GM21526 (cell line): ENCODE results near the gene STARD10.

Experiments used
- ATAC-seq: cut with Tn5 transposase; IDR thresholded peaks from one replicate; pipeline ENCODE4 v1.9.1; 2021; ENCODE audit warnings: moderate library complexity; ENCODE audit not compliant: unreplicated experiment, low FRiP score

Gene STARD10

GRCh38 chr11:72782081-72782920 lies 11.5 kb downstream of the STARD10 start:
- ATAC-seq = no peak

GRCh38 chr11:72781313-72782080 lies 12.3 kb downstream of the STARD10 start:
- ATAC-seq = no peak

GRCh38 chr11:72781063-72781312 lies 12.9 kb downstream of the STARD10 start:
- ATAC-seq = no peak

DNA sequence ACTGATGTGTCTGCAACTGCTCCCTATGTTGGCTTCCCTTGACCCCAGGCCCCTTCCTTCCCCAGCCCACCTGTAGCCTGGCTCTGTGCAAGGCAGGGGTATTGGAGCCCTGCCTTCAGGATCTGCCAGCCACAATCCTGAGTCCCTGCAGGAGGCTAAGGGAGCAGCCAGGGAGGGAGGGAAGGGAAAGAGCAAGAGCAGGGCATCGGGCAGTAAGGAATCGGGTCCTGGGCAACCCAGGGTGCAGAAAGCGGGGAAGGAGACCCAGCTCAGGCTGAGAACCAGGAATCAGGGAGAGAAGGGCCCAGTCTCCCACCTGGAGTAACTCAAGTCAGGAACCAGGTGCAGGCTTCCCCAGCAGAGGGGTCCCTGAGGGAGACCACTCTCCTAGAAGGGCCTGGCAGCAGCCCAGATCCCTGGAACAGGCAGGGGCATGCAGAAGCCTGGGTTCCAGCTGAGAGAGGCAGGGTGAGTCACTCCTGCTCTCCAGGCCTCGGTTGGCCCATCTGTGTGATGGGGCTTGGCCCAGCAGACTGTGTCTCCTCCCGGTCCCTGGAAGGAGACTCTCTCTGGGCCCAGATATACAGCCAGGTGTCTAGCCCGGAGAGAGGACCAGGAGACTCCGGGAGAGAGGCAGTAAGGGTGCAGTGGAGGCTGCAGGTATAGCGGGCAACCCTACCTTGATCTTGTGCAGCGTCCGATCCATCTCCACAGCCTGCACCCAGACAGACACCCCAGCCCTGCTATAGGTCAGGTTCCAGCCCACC lies 13.4 kb downstream of the STARD10 start:
- no peak for ATAC-seq

- no peak for ATAC-seq
These were observed 14.2 kb downstream of the STARD10 start for GRCh38 chr11:72779495-72780128.

- no peak for ATAC-seq
These were observed 15.0 kb downstream of the STARD10 start for GRCh38 chr11:72778535-72779494.

DNA sequence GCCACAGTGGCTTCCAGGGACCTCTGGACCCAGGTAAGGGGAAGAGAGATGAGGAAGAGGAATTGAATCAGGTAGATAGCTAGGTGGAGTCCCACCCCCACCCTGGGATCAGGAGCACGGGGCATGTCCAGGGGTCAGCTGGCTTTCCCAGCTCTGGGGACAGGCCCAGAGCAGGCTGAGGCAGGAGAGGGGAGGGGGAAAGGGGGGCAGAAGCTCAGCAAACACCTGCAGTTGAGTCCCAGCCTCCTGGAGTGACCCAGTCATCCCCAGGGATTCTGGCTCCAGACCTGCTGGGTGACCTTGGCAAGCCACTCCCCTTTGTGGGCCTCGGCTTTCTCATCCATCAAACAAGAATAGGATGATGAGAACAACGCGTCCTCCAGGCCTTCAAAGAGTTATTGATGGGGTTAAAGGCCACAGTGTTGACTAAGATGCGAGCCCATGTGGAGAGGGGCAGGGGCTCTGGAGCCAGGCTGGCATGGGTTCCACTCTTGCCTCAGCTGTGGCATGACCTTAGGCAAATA lies 16.0 kb downstream of the STARD10 start:
- no peak for ATAC-seq

GRCh38 chr11:72776844-72777754 lies 16.7 kb downstream of the STARD10 start:
- ATAC-seq = no peak

DNA sequence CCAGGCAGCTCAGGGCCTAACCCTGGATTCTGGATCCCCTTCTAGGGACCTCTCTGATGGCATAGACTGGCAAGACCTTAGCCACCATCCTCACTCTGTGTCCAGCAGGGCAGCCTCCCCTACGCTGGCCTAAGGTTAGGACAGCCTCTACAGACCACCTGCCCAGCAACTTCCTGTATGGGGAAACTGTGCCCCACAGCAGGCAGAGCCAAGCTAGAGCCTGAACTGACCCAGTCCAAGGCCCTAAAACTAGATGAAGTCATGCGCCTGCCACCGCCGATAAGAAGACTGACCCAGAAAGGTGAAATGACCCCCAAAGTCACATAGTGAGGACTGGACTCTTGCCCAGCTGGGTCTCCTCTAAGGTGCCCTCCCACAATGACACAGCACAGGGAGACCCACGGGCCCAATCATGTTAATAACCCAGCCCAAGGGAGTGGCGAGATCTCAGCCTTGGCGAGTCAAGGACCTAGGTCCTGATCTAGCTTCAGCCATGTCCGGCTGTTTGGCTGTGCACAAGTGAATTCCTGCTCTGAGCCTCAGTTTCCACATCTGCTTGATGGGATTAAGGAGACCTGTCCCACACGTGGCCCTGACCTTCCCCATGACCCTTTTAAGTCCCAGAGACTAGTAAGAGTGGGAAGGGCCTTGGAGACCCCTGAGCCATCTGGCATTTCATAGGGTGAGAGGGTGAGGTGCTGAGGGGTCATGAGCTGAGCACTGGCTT lies 17.6 kb downstream of the STARD10 start:
- no peak for ATAC-seq

DNA sequence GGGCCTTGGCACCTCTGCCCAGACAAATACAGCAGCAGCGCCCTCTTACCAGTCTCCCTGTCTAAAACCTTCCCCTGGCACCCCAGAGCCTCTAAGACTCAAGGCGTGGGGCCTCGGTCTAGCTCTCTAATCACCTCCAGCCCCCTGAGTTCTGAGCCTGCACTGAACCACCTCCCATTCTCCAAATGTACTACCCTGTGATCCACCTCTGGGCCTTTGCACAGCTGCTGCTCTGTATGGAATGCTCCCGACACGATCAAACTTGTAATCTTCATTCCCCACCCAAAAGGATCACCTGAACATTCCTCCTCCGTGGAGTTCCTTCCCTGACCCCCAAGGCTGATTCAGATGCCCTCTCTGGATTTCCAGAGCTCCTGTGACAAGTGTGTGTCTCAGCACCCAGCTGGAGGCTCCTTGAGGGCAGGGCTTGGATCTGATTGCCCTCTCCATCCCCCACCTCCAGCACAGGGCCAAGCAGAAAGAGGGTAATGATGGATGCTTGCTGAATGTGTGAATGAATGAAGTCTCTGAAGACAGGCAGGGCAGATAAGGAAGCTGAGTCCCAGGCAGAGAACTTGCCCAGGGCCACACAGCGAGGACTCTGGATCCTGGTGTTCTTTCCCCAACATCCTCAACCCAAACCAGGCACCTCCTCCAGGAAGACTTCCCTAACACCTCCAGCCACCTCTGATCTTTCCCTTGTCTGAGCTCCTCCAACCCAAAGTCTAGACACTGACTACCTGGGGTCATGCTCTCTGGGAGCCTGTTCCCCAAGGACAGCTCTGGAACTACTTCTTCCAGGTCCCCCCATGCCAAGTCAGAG lies 18.3 kb downstream of the STARD10 start:
- no peak for ATAC-seq

GRCh38 chr11:72774499-72774898 lies 19.3 kb downstream of the STARD10 start:
- no peak for ATAC-seq

- no peak for ATAC-seq
These were observed 20.2 kb downstream of the STARD10 start for GRCh38 chr11:72773696-72774095.

GRCh38 chr11:72773291-72773690 lies 20.6 kb downstream of the STARD10 start:
- ATAC-seq = no peak

GRCh38 chr11:72772059-72772458 lies 21.8 kb downstream of the STARD10 start:
- ATAC-seq = no peak

GRCh38 chr11:72771507-72771906 lies 22.3 kb downstream of the STARD10 start:
- no peak for ATAC-seq

GRCh38 chr11:72770799-72771198 lies 23.0 kb downstream of the STARD10 start:
- no peak for ATAC-seq

- ATAC-seq = no peak
These were observed 24.2 kb downstream of the STARD10 start for GRCh38 chr11:72769680-72770079.
